ENCODE data around the gene GUCY1A1.

The GUCY1A1 gene

GRCh38 chr4:155660436-155660835, 6.2 kb upstream of the GUCY1A1 start:
- DNase-seq = no peak

GRCh38 chr4:155665054-155665453, 1.6 kb upstream of the GUCY1A1 start:
- DNase-seq = no peak

- no peak for DNase-seq
Observed at GRCh38 chr4:155667222-155667567, 547 bp downstream of the GUCY1A1 start.

- peak; percentile 72 for DNase-seq
Observed at GRCh38 chr4:155667568-155668511, 1.2 kb downstream of the GUCY1A1 start.

GRCh38 chr4:155668707-155669220, 2.1 kb downstream of the GUCY1A1 start:
- DNase-seq = no peak

- no peak for DNase-seq
Observed at GRCh38 chr4:155672342-155672741, 5.7 kb downstream of the GUCY1A1 start.

GRCh38 chr4:155673453-155673979, 6.9 kb downstream of the GUCY1A1 start:
- no peak for DNase-seq

- DNase-seq = no peak
Observed at GRCh38 chr4:155674669-155675071, 8.0 kb downstream of the GUCY1A1 start.

GRCh38 chr4:155675709-155676429, 9.2 kb downstream of the GUCY1A1 start:
- no peak for DNase-seq

- peak; percentile 29 for DNase-seq
Observed at GRCh38 chr4:155676430-155676825, 9.8 kb downstream of the GUCY1A1 start.

- DNase-seq = no peak
Observed at GRCh38 chr4:155678011-155678410, 11.4 kb downstream of the GUCY1A1 start.

GRCh38 chr4:155679343-155679742, 12.7 kb downstream of the GUCY1A1 start:
- DNase-seq = no peak

GRCh38 chr4:155681886-155682285, 15.2 kb downstream of the GUCY1A1 start:
- DNase-seq = no peak

GRCh38 chr4:155684423-155684822, 17.8 kb downstream of the GUCY1A1 start:
- DNase-seq = no peak

GRCh38 chr4:155684892-155685541, 18.4 kb downstream of the GUCY1A1 start:
- no peak for DNase-seq

GRCh38 chr4:155687380-155687982, 20.8 kb downstream of the GUCY1A1 start:
- DNase-seq = no peak

- DNase-seq = no peak
Observed at GRCh38 chr4:155688211-155688610, 21.6 kb downstream of the GUCY1A1 start.

GRCh38 chr4:155688860-155689259, 22.2 kb downstream of the GUCY1A1 start:
- DNase-seq = no peak

GRCh38 chr4:155690044-155690837, 23.6 kb downstream of the GUCY1A1 start:
- DNase-seq = no peak

- no peak for DNase-seq
Observed at GRCh38 chr4:155692361-155692760, 25.7 kb downstream of the GUCY1A1 start.

- DNase-seq = no peak
Observed at GRCh38 chr4:155693015-155693663, 26.5 kb downstream of the GUCY1A1 start.
